GM19099 (cell line): ENCODE results near the gene MDFIC.

Source experiments
- POLR2A ChIP-seq: IDR thresholded peaks from 3 replicates; pipeline ENCODE4 v1.6.1; 2011; ENCODE audit warnings: low read depth; ENCODE audit not compliant: insufficient read length; ENCODE audit errors: extremely low read depth

The MDFIC gene

DNA sequence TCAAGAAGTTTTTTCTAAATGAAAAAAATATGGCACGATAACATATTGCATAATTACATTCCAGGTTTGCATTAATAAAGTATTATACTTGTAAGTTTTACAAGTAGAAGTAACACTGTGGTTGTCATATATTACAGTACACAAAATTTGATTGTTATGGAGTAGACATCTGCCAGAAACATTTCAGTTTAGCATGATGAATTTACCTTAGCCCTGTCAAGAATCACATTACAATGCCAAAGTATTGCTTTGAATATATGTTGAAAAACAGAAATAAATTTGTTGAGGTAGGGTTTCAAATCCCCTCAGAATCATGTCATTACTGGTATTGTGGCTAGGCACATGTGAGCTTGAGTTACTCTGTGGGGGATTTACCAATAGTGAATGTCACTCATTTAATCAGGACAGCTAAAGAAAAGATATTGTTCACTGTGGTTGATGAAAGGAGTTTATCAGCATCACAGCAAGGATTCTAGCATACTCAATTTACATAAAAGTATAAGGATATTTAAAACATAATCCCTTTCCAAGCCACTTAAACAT lies 112.1 kb downstream of the MDFIC start:
- TF ChIP-seq POLR2A = no peak

DNA sequence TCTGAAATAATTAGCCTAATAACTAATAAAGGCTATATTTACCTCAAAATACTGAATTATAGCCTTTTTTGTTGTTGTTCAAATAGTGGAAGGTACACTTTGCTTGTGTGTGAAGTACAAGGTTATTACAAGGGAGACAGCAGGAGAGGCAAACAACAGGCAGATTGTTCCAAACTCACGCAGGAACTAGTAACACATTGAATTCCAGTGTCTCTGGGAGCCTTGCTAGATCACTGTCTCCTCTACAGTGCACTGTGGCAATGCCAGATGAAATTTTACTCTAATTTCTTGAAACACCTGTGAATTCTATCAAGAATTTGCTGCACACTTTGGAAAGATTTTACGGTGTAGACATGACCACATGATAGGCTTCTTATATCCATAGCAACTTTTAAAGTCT lies 112.6 kb downstream of the MDFIC start:
- TF ChIP-seq POLR2A = no peak

DNA sequence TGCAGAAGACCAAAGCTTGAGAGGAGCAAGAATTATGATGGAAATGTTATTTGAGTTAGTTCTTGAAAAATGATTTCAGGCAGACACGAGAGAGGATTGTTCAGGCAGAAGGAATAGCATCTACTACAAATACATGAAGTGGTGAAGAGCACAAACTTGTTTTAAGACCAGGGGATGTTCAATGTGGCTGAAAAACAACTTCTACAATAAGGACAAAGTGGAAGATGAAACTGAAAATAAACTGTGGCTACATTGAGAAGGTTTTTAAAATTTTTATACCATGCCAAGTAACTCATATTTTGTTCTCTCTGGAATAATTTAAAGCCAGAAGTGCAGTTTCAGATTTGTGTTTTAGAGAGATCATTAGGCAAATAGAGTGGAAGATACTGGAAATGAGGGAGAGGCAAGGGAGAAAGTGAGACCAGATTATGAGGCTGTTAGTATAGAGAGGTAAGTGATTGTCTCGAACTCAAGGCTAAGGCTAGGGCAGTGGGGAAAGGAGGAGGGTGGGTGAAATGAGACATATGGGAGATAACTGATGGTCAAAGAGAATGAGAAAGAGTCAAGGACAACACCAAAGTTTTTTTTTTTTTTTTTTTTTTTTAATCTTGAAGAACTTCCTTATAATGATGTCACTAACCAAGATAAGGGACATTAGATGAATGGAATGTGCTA lies 115.4 kb downstream of the MDFIC start:
- no peak for TF ChIP-seq POLR2A

DNA sequence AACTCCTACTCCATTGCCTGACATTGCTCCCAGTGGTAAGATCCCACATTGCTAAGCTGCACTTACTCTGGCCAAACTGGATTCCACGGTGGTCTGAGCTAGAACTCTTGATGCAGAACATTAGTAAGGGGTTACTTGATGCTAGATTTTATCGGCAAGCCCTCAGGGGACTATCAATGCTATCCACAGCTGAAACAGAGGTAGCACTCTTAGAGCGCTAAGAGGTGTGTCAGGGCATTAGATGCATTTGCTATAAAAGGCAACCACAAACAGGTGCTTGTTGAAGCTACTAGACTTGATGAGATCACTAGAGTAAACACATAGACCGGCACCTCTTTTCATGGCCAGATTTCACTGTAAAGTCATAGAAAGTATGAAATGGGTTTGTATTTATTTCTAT lies 116.3 kb downstream of the MDFIC start:
- no peak for TF ChIP-seq POLR2A

DNA sequence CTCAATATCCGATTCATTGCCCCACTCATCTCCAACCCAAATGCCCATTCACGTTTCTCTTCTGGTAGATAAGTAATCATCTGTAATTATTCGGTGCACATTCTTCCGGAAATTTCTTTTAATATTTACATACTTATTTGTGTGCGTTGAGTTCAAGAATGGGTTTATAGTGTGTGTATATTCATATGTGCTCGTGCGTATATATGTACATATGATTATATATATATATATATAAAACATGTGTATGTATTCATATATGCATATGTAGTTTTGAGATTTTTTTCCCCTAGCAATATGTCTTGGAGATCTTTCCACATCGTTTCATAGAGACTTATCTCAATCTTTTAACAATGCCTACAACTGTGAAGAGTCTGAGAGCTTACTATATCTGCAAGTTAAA lies 118.2 kb downstream of the MDFIC start:
- no peak for TF ChIP-seq POLR2A

DNA sequence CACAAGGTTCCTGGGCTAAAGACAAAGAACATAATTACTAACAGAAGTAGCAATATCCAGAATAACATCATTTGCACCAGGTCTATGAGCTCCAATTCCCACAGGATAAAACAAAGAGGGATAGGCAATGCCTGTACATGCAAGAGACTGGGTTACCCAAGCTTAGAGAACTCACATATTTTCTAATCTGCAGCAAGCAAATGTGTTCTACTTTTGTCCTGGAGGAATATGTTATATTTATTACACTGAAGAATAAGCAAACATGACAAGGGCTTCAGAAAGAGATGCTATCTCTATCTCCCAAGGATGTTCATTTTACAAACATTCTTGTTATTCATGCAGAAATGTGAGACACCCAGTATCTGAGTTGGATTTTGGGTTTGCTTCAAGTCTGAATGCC lies 118.6 kb downstream of the MDFIC start:
- TF ChIP-seq POLR2A = no peak

DNA sequence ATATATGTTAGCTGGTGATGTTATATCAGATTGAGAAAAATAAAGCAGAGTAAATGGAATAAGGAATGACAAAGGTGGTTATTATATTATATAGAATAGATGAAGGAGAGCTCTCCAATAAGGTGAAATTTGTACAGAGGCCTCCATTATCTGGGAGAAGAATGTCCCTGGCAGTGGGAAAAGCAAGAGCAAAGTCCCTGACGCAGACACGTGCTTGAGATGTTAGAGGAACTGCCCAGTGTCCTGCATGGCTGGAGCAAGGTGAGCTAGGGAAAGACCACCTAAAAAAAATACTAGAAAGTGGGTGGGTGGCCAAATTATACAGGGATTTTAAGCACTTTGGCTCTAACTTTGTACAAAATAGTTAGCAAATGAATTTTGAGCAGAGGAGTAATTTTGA lies 120.7 kb downstream of the MDFIC start:
- TF ChIP-seq POLR2A = no peak

DNA sequence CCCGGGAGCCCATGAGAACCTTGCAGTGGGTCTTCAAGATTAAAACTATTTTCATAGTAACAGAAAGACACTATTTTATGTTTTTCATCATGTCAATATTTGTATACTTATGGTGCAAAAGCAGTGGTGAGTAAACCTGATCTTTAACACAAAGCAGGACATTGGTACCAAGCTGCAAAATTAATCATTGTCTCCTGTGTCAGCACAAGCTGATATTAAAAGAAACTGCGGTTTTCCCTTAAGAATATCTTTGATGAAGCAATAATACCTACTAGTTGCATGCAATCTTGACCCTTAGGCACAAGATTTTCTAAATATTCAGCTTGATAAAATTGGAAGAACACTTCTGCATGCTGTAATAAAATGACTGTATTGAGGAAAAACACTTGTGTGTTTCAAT lies 121.7 kb downstream of the MDFIC start:
- no peak for TF ChIP-seq POLR2A

DNA sequence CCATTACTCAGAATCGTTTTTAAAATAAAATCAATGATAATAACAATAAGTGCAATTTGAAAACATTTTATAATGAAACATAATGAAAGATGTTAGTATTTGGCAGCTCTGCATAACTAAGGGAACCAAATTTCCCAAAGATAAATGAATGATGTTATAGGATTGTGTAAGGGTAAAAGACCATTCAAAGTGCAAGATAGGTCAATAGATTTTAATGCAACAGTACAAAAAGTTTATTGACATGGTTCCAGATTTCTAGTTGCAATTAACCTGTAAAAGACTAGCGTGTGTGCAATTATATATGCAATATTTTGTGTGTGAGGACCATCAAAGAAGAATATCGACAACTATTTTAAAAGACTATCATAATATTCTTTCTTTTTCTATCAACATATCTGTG lies 122.3 kb downstream of the MDFIC start:
- TF ChIP-seq POLR2A = no peak

DNA sequence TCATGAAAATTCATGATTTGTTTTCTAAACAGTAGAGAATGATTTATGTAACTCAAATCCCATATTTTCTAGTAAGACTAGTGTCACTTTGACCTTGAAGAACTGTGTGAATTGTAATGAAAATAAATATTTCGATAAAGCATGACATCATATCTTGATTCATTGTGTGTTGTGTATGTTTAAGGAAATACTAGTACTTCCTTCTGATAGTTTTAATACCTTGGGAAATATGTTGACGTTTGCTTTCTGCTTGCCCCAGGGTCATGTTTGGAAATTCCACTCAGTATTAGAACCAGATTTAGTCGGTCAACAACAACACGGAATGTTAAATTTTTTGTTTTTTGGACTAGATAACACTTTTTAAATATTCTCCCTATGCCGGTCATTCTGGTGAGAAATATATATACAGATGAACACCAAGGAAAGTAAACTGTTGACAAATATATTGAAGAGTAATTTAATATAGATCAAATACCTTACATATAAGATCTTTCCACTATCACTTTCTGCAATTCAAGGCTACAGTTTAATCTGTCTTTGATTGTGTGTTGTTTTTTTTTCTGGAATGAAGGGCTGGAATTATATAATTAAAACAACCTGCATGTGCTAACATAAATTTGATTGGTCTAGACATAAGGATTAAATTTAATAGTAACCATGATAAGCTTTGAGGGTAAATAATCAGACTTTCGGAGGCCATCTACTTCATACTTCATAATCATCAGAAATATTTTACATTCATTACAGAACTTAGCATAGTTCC lies 126.2 kb downstream of the MDFIC start:
- TF ChIP-seq POLR2A = no peak

DNA sequence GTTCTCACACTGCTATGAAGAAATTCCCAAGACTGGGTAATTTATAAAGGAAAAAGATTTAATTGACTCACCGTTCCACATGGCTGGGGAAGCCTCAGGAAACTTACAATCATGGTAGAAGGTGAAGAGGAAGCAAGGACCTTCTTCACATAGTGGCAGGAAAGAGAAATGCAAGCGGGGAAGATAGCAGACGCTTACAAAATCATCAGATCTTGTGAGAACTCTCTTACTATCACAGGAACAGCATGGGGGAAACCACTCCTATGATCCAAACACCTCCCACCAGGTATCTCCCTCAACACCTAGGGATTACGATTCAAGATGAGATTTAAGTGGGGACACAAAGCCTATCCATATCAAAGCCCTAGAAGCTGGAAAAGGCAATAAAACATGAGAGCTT lies 130.8 kb downstream of the MDFIC start:
- TF ChIP-seq POLR2A = no peak

DNA sequence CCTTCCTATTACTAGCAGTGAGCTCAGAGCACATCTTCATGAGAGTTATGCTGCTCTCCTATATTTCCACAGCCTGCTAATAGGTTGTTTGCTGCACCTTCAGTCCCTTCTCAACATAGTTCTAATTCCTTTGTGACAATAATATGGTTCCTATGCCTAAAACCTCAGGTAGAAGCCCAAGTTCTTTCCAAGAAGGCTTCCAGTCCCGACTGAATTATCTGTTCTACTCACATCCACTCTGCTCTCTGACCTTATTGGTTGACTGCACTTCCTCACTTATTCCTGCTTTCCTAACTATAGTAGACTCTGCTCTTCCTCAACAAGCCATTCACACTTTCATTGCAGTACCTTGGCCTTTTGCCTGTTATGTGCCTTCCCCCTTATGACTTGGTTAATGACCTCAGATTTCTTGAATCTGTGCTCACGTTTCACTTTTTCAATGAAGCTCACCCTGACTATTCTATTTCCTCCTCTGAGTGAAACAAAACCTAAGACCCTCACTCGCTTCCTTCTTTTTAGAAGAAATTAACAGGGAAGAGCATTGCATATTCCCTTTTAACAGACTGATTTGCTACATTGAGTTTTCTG lies 132.7 kb downstream of the MDFIC start:
- TF ChIP-seq POLR2A = no peak

DNA sequence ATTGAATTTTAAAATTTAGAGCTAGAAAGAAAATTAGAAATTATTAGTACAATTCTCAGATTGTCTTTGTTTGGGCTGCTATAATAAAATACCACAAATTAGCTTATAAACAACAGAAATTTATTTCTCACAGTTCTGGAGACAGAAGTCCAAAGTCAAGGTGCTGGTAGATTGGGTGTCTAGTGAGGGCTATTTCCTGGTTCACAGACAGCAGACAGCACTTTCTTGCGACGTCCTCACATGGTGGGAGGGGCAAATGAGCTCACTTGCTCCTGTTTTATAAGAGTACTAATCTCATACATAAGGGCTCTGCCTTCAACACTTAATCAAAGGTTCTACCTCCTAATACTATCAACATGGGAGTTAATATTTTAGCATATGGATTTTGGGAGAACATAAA lies 134.1 kb downstream of the MDFIC start:
- no peak for TF ChIP-seq POLR2A

DNA sequence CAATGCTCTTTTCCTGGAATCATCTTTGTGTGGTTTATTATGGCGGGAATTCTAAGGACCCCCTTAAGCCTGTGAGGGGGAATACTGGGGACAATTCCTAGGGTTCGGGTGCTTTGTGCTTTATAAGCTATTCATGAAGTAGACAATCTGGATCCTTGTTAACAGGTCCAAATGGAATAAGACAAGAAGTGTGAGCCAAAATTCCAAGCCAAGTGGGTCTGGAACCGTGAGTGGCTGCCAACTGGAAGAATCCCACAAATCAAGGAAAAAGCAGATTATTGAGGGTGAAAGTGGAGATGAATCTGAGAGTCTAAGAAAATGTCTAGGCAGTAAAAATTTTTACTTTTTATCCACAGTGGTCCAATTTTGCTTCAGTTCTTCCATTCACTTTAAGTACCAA lies 136.8 kb downstream of the MDFIC start:
- TF ChIP-seq POLR2A = no peak

DNA sequence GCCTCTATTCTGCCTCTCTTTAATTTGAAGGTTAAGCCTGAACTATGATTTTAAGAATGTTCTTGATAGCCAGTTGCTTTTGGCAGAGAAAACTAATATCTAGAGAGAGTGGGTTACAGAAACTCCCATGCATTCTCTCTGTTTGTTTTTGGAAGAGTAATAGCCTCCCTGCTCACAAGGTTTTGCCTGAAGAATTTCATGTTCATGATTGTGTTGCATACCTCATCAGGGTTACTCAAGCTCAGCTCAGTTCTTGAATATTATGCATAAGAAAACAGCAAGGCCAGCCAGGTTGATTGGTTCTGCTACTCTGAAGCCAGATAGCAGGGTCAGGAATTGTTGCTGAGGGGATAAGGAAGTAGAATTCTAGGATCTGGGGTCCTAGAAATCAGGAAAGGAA lies 137.4 kb downstream of the MDFIC start:
- TF ChIP-seq POLR2A = no peak
